Thyroid gland (tissue), 4 donors: ENCODE results near the gene ESPN. TPM values are rescaled to one million over a fixed set of nuclear protein-coding genes. Genes with fewer than 3 reads are reported as not detected.
A peak's percentile ranks its signal among the peaks of the same experiment; 100 is the strongest.

ENCODE experiments used
- DNase-seq, 2 donors: peaks; one replicate each; pipeline ENCODE4 v3.0.0-alpha.2; 2019
- H3K27ac ChIP-seq, 3 donors: fragments of 200-600 bp; sonication (generic); 1 replicate in 2 of 3; 2 replicates in 1 of 3; pipeline ENCODE4 v1.5.1; 2016 to 2019; ENCODE audit warnings: mild to moderate bottlenecking in 1 of 3, moderate library complexity in 1 of 3
- H3K27me3 ChIP-seq: fragments of 200-600 bp; sonication (generic); one replicate; pipeline ENCODE4 v1.5.1; 2019
- H3K36me3 ChIP-seq, 2 donors: fragments of 200-600 bp; sonication (generic); one replicate each; pipeline ENCODE4 v1.5.1; 2016 to 2019
- H3K4me1 ChIP-seq, 2 donors: fragments of 200-600 bp; sonication (generic); one replicate each; pipeline ENCODE4 v1.5.1; 2017 to 2019
- H3K4me3 ChIP-seq, 3 donors: fragments of 200-600 bp; sonication (generic); replicated peaks in 1 of 3; 1 replicate in 2 of 3; 2 replicates in 1 of 3; pipeline ENCODE4 v1.5.1; 2016; ENCODE audit warnings: mild to moderate bottlenecking in 1 of 3
- H3K9me3 ChIP-seq: fragments of 200-600 bp; sonication (generic); one replicate; pipeline ENCODE4 v1.5.1; 2017
- CTCF ChIP-seq, 6 experiments: fragments of 200-600 bp in 3 of 6; fragments of 450-650 bp in 3 of 6; sonication (generic) in 3 of 6; IDR thresholded peaks; one replicate each; pipeline ENCODE4 v1.5.1; 2016 to 2019; ENCODE audit warnings: antibody characterized with exemption in 6 of 6, mild to moderate bottlenecking in 2 of 6, inconsistent platforms in 1 of 6, moderate library complexity in 1 of 6
- POLR2A ChIP-seq, 2 donors: fragments of 450-650 bp; IDR thresholded peaks; one replicate each; pipeline ENCODE4 v1.6.1; 2017; ENCODE audit warnings: antibody characterized with exemption in 2 of 2, mild to moderate bottlenecking in 2 of 2, moderate library complexity in 1 of 2
- WGBS, 2 donors: methylation state at CpG; one replicate each; pipeline ENCODE4 v1.1.5; 2017; 5-methylcytosine and 5-hydroxymethylcytosine counted together
- intact Hi-C: fragments of 100-400 bp; cut with DNase I; formaldehyde crosslinking; loops from one replicate; pipeline ENCODE4 v1.15.1; 2023
- total RNA-seq, 4 donors: library from RNA; depleted of rRNA; stranded (reverse); fragments of >200 nt; gene quantifications; one replicate each; pipeline ENCODE4 v1.2.3, GENCODE V29; 2016

Gene ESPN
- total RNA-seq, 4 donors from 2014 or later, result 0.67 to 5.2 TPM; not detected in 2

- Histone ChIP-seq H3K4me1 (peaks cover 19 to 47% of the 10 kb centered on the region in 2 donors), H3K27ac (no peak overlapping the region), H3K4me3 (no peak overlapping the region), H3K9me3 (no peaks in the 10 kb centered on the region), H3K36me3 (no peaks in the 10 kb centered on the region), H3K27me3 (no peaks in the 10 kb centered on the region)
- intact Hi-C loops, result no loop called here
- whole genome bisulfite sequencing, 2 donors, result 50 to 64% methylated on average over 2 of the region's 13 CpGs
- no peak for TF ChIP-seq POLR2A (IDR thresholded peaks at IDR 0.05)
- TF ChIP-seq CTCF (IDR thresholded peaks at IDR 0.05), result no peak
- DNase-seq, result peak in 1 of 2 donors; percentile 34
Observed at GRCh38 chr1:6495041-6495441, 70.5 kb downstream of the ESPN start.

GRCh38 chr1:6495540-6496364 is 71.2 kb downstream of the ESPN start:
- H3K36me3 ChIP-seq, result no peaks in the 10 kb centered on the region
- peaks cover 16 to 45% of the 10 kb centered on the region in 2 donors for H3K4me1 ChIP-seq
- TF ChIP-seq CTCF (IDR thresholded peaks at IDR 0.05) (no peak), POLR2A (IDR thresholded peaks at IDR 0.05) (no peak)
- H3K4me3 ChIP-seq, result no peak overlapping the region
- H3K9me3 ChIP-seq, result no peaks in the 10 kb centered on the region
- intact Hi-C loops, result no loop called here
- H3K27me3 ChIP-seq, result no peaks in the 10 kb centered on the region
- 83 to 86% methylated on average over 12 to 13 of the region's 14 CpGs for WGBS, 2 donors
- no peak for DNase-seq
- H3K27ac ChIP-seq, result no peak overlapping the region

- 7 to 45% methylated on average over 2 to 13 of the region's 13 CpGs for WGBS, 2 donors
- Histone ChIP-seq H3K27ac (no peak overlapping the region), H3K4me1 (peaks cover 12 to 44% of the 10 kb centered on the region in 2 donors), H3K4me3 (peak overlapping the region in 1 of 3 donors; percentile 63), H3K9me3 (no peaks in the 10 kb centered on the region), H3K27me3 (no peaks in the 10 kb centered on the region), H3K36me3 (no peaks in the 10 kb centered on the region)
- TF ChIP-seq POLR2A (IDR thresholded peaks at IDR 0.05), result no peak
- no peak for TF ChIP-seq CTCF (IDR thresholded peaks at IDR 0.05)
- intact Hi-C loops, result no loop called here
- DNase-seq, result no peak
Observed at GRCh38 chr1:6496365-6496721, 71.8 kb downstream of the ESPN start.

GRCh38 chr1:6496890-6497214 is 72.3 kb downstream of the ESPN start:
- WGBS, 2 donors, result 0% methylated on average over 2 of the region's 21 CpGs; no CpG with 5 or more reads in 1 of the 2 donors
- peak overlapping the region in 1 of 3 donors; percentile 58 for H3K27ac ChIP-seq
- no peak for TF ChIP-seq POLR2A (IDR thresholded peaks at IDR 0.05)
- TF ChIP-seq CTCF (IDR thresholded peaks at IDR 0.05), result no peak
- no peaks in the 10 kb centered on the region for H3K36me3 ChIP-seq
- intact Hi-C loops, result no loop called here
- no peaks in the 10 kb centered on the region for H3K27me3 ChIP-seq
- H3K9me3 ChIP-seq, result no peaks in the 10 kb centered on the region
- peaks cover 12 to 42% of the 10 kb centered on the region in 2 donors for H3K4me1 ChIP-seq
- DNase-seq, result no peak
- peak overlapping the region in 1 of 3 donors; percentile 63 for H3K4me3 ChIP-seq

GRCh38 chr1:6497215-6497866 is 72.8 kb downstream of the ESPN start:
- H3K27me3 ChIP-seq, result no peaks in the 10 kb centered on the region
- peak; percentile 56 to 63 for DNase-seq
- H3K9me3 ChIP-seq, result no peaks in the 10 kb centered on the region
- peaks cover 12 to 44% of the 10 kb centered on the region in 2 donors for H3K4me1 ChIP-seq
- 0% methylated on average over 5 of the region's 74 CpGs; no CpG with 5 or more reads in 1 of the 2 donors for WGBS, 2 donors
- TF ChIP-seq POLR2A (IDR thresholded peaks at IDR 0.05) (no peak), CTCF (IDR thresholded peaks at IDR 0.05) (no peak)
- intact Hi-C loops, result no loop called here
- H3K27ac ChIP-seq, result peak overlapping the region in 2 of 3 donors; percentile 35 to 58
- H3K36me3 ChIP-seq, result no peaks in the 10 kb centered on the region
- H3K4me3 ChIP-seq, result peak overlapping the region in 1 of 3 donors; percentile 63
